ENCODE results near the gene GADL1.

GADL1 gene

DNA sequence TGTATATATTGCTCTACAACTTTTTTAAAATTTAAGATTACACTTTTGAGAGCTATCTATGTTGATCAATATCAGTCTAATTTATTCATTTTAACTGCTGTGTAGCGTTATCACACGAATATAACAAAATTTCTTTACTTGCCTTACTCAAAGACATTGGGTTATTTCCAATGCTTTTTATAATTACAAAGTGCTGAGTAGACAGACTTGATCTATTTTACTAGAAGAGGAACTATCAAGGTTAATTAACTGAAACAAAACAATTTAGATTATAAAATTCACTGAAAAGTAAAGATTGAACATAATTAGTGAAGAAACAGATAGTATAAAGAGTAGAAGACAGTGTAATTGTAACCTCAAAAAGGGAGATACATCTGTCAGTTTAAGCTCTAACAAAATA, 182.6 kb downstream of the GADL1 start:
- no peak for TF ChIP-seq SIN3A (IDR thresholded peaks at IDR 0.05; ENCODE audit: borderline replicate concordance, insufficient read depth, low read length)
- TF ChIP-seq, protein P1, sequence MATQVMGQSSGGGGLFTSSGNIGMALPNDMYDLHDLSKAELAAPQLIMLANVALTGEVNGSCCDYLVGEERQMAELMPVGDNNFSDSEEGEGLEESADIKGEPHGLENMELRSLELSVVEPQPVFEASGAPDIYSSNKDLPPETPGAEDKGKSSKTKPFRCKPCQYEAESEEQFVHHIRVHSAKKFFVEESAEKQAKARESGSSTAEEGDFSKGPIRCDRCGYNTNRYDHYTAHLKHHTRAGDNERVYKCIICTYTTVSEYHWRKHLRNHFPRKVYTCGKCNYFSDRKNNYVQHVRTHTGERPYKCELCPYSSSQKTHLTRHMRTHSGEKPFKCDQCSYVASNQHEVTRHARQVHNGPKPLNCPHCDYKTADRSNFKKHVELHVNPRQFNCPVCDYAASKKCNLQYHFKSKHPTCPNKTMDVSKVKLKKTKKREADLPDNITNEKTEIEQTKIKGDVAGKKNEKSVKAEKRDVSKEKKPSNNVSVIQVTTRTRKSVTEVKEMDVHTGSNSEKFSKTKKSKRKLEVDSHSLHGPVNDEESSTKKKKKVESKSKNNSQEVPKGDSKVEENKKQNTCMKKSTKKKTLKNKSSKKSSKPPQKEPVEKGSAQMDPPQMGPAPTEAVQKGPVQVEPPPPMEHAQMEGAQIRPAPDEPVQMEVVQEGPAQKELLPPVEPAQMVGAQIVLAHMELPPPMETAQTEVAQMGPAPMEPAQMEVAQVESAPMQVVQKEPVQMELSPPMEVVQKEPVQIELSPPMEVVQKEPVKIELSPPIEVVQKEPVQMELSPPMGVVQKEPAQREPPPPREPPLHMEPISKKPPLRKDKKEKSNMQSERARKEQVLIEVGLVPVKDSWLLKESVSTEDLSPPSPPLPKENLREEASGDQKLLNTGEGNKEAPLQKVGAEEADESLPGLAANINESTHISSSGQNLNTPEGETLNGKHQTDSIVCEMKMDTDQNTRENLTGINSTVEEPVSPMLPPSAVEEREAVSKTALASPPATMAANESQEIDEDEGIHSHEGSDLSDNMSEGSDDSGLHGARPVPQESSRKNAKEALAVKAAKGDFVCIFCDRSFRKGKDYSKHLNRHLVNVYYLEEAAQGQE (IDR thresholded peaks at IDR 0.05; ENCODE audit: insufficient read depth in 1 of 2, low read depth in 2 of 2, low read length in 2 of 2): no peak
- TF ChIP-seq POLR2AphosphoS5 (IDR thresholded peaks at IDR 0.05; ENCODE audit: low read depth, low read length): no peak
- no peak for TF ChIP-seq TAF1 (IDR thresholded peaks at IDR 0.05; ENCODE audit: borderline replicate concordance, insufficient read depth, low read length)

GRCh38 chr3:30711151-30711550, 183.3 kb downstream of the GADL1 start:
- no peak for TF ChIP-seq TAF1 (IDR thresholded peaks at IDR 0.05; ENCODE audit: borderline replicate concordance, insufficient read depth, low read length)
- TF ChIP-seq, protein P1 (IDR thresholded peaks at IDR 0.05; ENCODE audit: insufficient read depth in 1 of 2, low read depth in 2 of 2, low read length in 2 of 2): no peak
- TF ChIP-seq FOXP2 (optimal IDR thresholded peaks at IDR 0.05; ENCODE audit: borderline replicate concordance, extremely low read depth, extremely low read length, insufficient read depth): no peak
- no peak for TF ChIP-seq SIN3A (IDR thresholded peaks at IDR 0.05; ENCODE audit: borderline replicate concordance, insufficient read depth, low read length)
- TF ChIP-seq POLR2AphosphoS5 (IDR thresholded peaks at IDR 0.05; ENCODE audit: low read depth, low read length): no peak

- no peak for TF ChIP-seq FOXP2 (optimal IDR thresholded peaks at IDR 0.05; ENCODE audit: borderline replicate concordance, extremely low read depth, extremely low read length, insufficient read depth)
- TF ChIP-seq TAF1 (IDR thresholded peaks at IDR 0.05; ENCODE audit: borderline replicate concordance, insufficient read depth, low read length): no peak
- TF ChIP-seq, protein P1 (IDR thresholded peaks at IDR 0.05; ENCODE audit: insufficient read depth in 1 of 2, low read depth in 2 of 2, low read length in 2 of 2): no peak
- no peak for TF ChIP-seq SIN3A (IDR thresholded peaks at IDR 0.05; ENCODE audit: borderline replicate concordance, insufficient read depth, low read length)
- no peak for TF ChIP-seq POLR2AphosphoS5 (IDR thresholded peaks at IDR 0.05; ENCODE audit: low read depth, low read length)
Measured at GRCh38 chr3:30710017-30710416, 184.4 kb downstream of the GADL1 start.

DNA sequence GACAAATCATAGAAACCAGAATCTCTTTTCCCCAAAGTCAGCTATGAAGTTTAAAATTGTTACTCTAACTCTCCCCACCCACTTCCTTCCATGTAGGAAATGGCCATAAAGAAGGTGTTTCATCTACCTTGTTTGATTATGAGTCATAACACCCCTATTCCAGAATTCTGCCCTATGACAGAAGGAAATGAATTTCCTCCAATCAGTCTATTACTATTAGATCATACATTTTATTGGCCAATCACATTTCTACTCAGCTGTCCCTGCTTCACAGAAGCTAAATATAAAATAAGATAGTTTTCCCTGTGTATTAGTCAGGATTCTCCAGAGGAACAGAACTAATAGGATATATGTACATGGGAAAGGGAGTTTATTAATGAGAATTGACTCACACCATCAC, 186.0 kb downstream of the GADL1 start:
- no peak for TF ChIP-seq POLR2AphosphoS5 (IDR thresholded peaks at IDR 0.05; ENCODE audit: low read depth, low read length)
- no peak for TF ChIP-seq TAF1 (IDR thresholded peaks at IDR 0.05; ENCODE audit: borderline replicate concordance, insufficient read depth, low read length)
- no peak for TF ChIP-seq FOXP2 (optimal IDR thresholded peaks at IDR 0.05; ENCODE audit: borderline replicate concordance, extremely low read depth, extremely low read length, insufficient read depth)
- TF ChIP-seq, protein P1 (IDR thresholded peaks at IDR 0.05; ENCODE audit: insufficient read depth in 1 of 2, low read depth in 2 of 2, low read length in 2 of 2): no peak
- TF ChIP-seq SIN3A (IDR thresholded peaks at IDR 0.05; ENCODE audit: borderline replicate concordance, insufficient read depth, low read length): no peak

- TF ChIP-seq FOXP2 (optimal IDR thresholded peaks at IDR 0.05; ENCODE audit: borderline replicate concordance, extremely low read depth, extremely low read length, insufficient read depth) (no peak), POLR2AphosphoS5 (IDR thresholded peaks at IDR 0.05; ENCODE audit: low read depth, low read length) (no peak), TAF1 (IDR thresholded peaks at IDR 0.05; ENCODE audit: borderline replicate concordance, insufficient read depth, low read length) (no peak), SIN3A (IDR thresholded peaks at IDR 0.05; ENCODE audit: borderline replicate concordance, insufficient read depth, low read length) (no peak)
Measured at GRCh38 chr3:30707825-30708224, 186.6 kb downstream of the GADL1 start.

All from PFSK-1 (cell line).